Thyroid gland (tissue), 4 donors: ENCODE data around the gene QSOX2. TPM values are rescaled to one million over a fixed set of nuclear protein-coding genes. Genes with fewer than 3 reads are reported as not detected.

Source experiments
- DNase-seq, 2 donors: peaks; one replicate each; pipeline ENCODE4 v3.0.0-alpha.2; 2019
- H3K27ac ChIP-seq, 3 donors: fragments of 200-600 bp; sonication (generic); 1 replicate in 2 of 3; 2 replicates in 1 of 3; pipeline ENCODE4 v1.5.1; 2016 to 2019; ENCODE audit warnings: mild to moderate bottlenecking in 1 of 3, moderate library complexity in 1 of 3
- H3K27me3 ChIP-seq: fragments of 200-600 bp; sonication (generic); one replicate; pipeline ENCODE4 v1.5.1; 2019
- H3K36me3 ChIP-seq, 2 donors: fragments of 200-600 bp; sonication (generic); one replicate each; pipeline ENCODE4 v1.5.1; 2016 to 2019
- H3K4me1 ChIP-seq, 2 donors: fragments of 200-600 bp; sonication (generic); one replicate each; pipeline ENCODE4 v1.5.1; 2017 to 2019
- H3K4me3 ChIP-seq, 3 donors: fragments of 200-600 bp; sonication (generic); replicated peaks in 1 of 3; 1 replicate in 2 of 3; 2 replicates in 1 of 3; pipeline ENCODE4 v1.5.1; 2016; ENCODE audit warnings: mild to moderate bottlenecking in 1 of 3
- H3K9me3 ChIP-seq: fragments of 200-600 bp; sonication (generic); one replicate; pipeline ENCODE4 v1.5.1; 2017
- CTCF ChIP-seq, 6 experiments: fragments of 200-600 bp in 3 of 6; fragments of 450-650 bp in 3 of 6; sonication (generic) in 3 of 6; IDR thresholded peaks; one replicate each; pipeline ENCODE4 v1.5.1; 2016 to 2019; ENCODE audit warnings: antibody characterized with exemption in 6 of 6, mild to moderate bottlenecking in 2 of 6, inconsistent platforms in 1 of 6, moderate library complexity in 1 of 6
- POLR2A ChIP-seq, 2 donors: fragments of 450-650 bp; IDR thresholded peaks; one replicate each; pipeline ENCODE4 v1.6.1; 2017; ENCODE audit warnings: antibody characterized with exemption in 2 of 2, mild to moderate bottlenecking in 2 of 2, moderate library complexity in 1 of 2
- WGBS, 2 donors: methylation state at CpG; one replicate each; pipeline ENCODE4 v1.1.5; 2017; 5-methylcytosine and 5-hydroxymethylcytosine counted together
- intact Hi-C: fragments of 100-400 bp; cut with DNase I; formaldehyde crosslinking; loops from one replicate; pipeline ENCODE4 v1.15.1; 2023
- total RNA-seq, 4 donors: library from RNA; depleted of rRNA; stranded (reverse); fragments of >200 nt; gene quantifications; one replicate each; pipeline ENCODE4 v1.2.3, GENCODE V29; 2016

QSOX2 gene
- total RNA-seq, 4 donors from 2014 or later = 8.9 to 19.1 (median 11.2) TPM

DNA sequence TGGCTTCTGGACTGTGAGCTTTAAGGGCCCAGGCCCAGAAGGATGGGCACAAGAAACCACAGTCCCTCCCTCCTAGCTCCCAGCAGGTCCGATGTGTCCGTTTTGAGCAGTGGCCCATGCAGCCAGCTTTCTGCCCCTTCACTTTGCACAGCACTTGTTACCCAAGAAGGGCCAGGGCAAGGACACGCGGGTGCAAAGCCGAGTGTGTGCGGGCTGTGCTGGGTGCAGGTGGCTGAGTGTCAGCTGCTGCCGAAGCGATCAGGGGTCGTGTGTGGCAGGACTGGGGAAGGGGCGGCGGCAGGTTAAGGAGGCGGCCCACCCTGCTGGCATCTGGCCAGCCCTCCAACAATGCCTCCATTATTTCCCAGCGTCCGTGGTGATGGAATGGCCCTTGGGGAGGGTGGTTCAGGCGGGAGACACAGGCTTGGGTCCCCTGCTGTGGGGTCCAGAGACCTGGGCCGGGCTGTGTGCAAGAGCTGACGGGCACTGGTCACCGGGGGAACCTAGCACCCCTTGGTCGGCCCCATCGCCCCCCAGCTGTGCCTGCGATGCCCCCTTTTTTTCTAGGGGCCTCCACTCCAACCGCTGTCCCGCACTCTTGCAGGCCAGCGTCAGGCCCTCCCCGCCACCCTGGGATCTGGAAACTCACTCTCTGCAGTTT lies 41.3 kb downstream of the QSOX2 start:
- peaks cover 6 to 7% of the 10 kb centered on the region in 2 donors for H3K36me3 ChIP-seq
- H3K4me1 ChIP-seq = no peaks in the 10 kb centered on the region
- H3K4me3 ChIP-seq = no peak overlapping the region
- H3K27ac ChIP-seq = no peak overlapping the region
- intact Hi-C loops = no loop called here
- DNase-seq = no peak
- H3K9me3 ChIP-seq = no peaks in the 10 kb centered on the region
- 53 to 55% methylated on average over 19 to 20 of the region's 25 CpGs for WGBS, 2 donors
- peaks cover 16% of the 10 kb centered on the region for H3K27me3 ChIP-seq
- TF ChIP-seq POLR2A (IDR thresholded peaks at IDR 0.05) = no peak
- TF ChIP-seq CTCF (IDR thresholded peaks at IDR 0.05) = no peak

DNA sequence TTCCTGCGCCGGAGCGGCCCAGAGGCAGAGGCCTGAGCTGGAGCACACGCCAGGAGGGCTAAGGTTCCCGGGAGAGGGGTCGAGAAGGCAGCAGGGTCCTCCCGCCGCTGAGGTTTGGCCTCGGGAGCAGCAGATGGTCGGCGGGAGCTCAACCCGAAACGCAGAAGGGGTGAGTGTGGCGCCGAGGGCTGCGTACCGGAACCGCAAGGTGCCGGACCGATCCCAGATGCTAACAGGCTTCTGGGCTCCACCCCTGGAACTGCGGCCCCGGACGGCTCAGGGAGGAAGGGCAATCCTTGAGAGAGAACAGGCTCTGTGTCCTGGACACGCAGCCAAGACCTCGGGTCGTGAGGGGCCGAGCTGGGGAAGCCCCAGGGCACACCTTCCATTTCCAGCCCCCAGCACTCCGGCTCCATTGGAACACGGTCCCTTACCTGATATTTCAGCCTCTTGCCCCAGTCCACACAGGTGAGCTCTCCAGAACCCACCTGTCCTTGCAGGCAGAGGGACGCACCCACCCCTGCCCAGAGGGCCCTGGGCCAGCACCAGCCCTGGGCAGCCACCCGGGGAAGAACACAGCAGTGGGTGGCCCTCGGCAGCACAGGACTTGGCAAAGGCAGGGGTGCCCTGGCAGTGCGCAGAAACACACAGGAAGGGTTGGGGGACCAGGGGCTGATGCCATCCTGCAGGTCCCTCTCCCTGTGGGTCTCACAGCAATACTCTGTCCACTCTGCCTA lies 42.0 kb downstream of the QSOX2 start:
- TF ChIP-seq POLR2A (IDR thresholded peaks at IDR 0.05) = no peak
- no peak for TF ChIP-seq CTCF (IDR thresholded peaks at IDR 0.05)

GRCh38 chr9:136202454-136203407 lies 42.9 kb downstream of the QSOX2 start:
- no peak overlapping the region for H3K27ac ChIP-seq
- H3K9me3 ChIP-seq = no peaks in the 10 kb centered on the region
- 15 to 23% methylated on average over 6 to 10 of the region's 99 CpGs for WGBS, 2 donors
- DNase-seq = no peak
- H3K4me1 ChIP-seq = peaks cover 0 to 6% of the 10 kb centered on the region in 2 donors
- TF ChIP-seq CTCF (IDR thresholded peaks at IDR 0.05) (no peak), POLR2A (IDR thresholded peaks at IDR 0.05) (no peak)
- H3K36me3 ChIP-seq = no peaks in the 10 kb centered on the region
- intact Hi-C loops = no loop called here
- H3K27me3 ChIP-seq = peaks cover 23% of the 10 kb centered on the region
- H3K4me3 ChIP-seq = no peak overlapping the region

More for the DNA sequence above, 42.0 kb downstream of the QSOX2 start:
- Histone ChIP-seq H3K27ac (no peak overlapping the region), H3K36me3 (peaks cover 2 to 4% of the 10 kb centered on the region in 2 donors), H3K9me3 (no peaks in the 10 kb centered on the region), H3K4me3 (no peak overlapping the region), H3K27me3 (peaks cover 20% of the 10 kb centered on the region), H3K4me1 (peaks cover 0 to 2% of the 10 kb centered on the region in 2 donors)
- intact Hi-C loops = no loop called here
- no peak for DNase-seq
- WGBS, 2 donors = 26 to 35% methylated on average over 7 to 11 of the region's 33 CpGs

DNA sequence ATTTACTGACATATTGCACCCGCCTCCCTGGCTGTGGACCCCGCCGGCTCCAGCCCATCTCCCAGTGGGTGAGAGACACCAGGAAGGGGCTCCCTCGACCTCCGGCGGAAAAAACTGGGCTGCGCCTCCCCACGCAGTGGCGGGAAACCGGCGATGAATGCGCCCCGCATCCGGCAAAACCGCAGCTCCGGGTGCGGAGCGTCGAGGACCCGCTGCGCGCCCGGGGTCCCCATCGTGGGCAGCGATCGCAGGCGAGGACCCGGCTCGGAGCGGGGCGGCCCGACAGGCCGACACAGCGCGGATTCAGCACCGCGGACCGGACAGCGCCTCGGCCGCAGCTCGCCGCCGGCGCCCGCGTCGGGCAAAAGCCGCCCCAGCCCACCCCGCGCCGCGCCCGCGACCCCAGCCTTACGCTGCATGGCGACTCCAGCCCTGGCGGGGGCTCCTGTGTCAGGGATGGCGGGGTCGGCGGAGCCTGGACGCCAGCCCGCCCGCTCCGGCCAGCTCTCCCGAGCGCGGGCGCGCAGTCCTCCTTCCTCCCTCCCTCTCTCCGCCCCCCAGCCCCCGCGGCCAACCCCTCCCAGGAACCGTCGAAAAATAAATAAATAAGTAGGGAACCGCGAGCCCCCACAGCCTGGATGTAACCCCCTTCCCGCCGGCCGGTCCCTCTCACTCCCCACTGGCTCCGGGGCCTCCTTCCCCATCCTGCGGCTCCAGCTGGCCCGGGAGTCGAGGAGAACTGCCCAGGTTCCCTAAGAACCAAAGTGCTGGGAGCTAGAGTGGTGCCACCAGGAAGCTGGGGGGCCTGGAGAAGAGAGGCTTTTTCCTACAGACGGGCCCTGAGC lies 43.8 kb downstream of the QSOX2 start:
- peak; percentile 18 to 21 for DNase-seq
- peaks cover 0 to 6% of the 10 kb centered on the region in 2 donors for H3K4me1 ChIP-seq
- H3K27ac ChIP-seq = no peak overlapping the region
- TF ChIP-seq POLR2A (IDR thresholded peaks at IDR 0.05) = no peak
- no peak for TF ChIP-seq CTCF (IDR thresholded peaks at IDR 0.05)
- H3K36me3 ChIP-seq = no peaks in the 10 kb centered on the region
- 2 to 15% methylated on average over 6 to 25 of the region's 85 CpGs for WGBS, 2 donors
- intact Hi-C loops = no loop called here
- peaks cover 32% of the 10 kb centered on the region for H3K27me3 ChIP-seq
- no peak overlapping the region for H3K4me3 ChIP-seq
- no peaks in the 10 kb centered on the region for H3K9me3 ChIP-seq
